Naive thymus-derived CD8-positive, alpha-beta T cell (primary cell): ENCODE results near the gene ENTHD1. TPM values are rescaled to one million over a fixed set of nuclear protein-coding genes. Genes with fewer than 3 reads are reported as not detected.
"Not testable (repeated sequence)": the region's sequence is repeated elsewhere in the genome, so short reads cannot be mapped to it uniquely, and the experiment has no call there.

Experiments used
- ATAC-seq, 2 donors: fragments of 150-1000 bp; cut with Tn5 transposase in 1 of 2; sonication (Bioruptor Pico), chemical (Tn5 transposase) in 1 of 2; 1 replicate in 1 of 2; 2 replicates in 1 of 2; pipeline ENCODE4 v1.10.0; 2021; ENCODE audit warnings: mild to moderate bottlenecking in 2 of 2, moderate library complexity in 2 of 2
- POLR2A ChIA-PET: fragments of 350-600 bp; sonication (Branson Sonifier 250); formaldehyde crosslinking; loops from one replicate; lab custom pipeline; 2021; ENCODE audit warnings: antibody characterized with exemption; lab: Charles Lee
- DNase-seq, 10 donors: peaks; one replicate each; pipeline versions ENCODE4 v3.0.0 to v3.0.0-alpha.2; 2020 to 2022
- H3K27ac Mint-ChIP-seq, 10 donors: one replicate each; pipeline ENCODE4 v1.8.0; 2020 to 2022; ENCODE audit warnings: mild to moderate bottlenecking in 10 of 10, mixed read lengths in 10 of 10, moderate library complexity in 4 of 10, inconsistent platforms in 1 of 10
- H3K27me3 Mint-ChIP-seq, 5 donors: one replicate each; pipeline ENCODE4 v1.8.0; 2021 to 2022; ENCODE audit warnings: mixed read lengths in 5 of 5
- H3K36me3 Mint-ChIP-seq, 3 donors: one replicate each; pipeline ENCODE4 v1.8.0; 2020 to 2022; ENCODE audit warnings: mixed read lengths in 3 of 3, mild to moderate bottlenecking in 2 of 3, inconsistent platforms in 1 of 3
- H3K4me1 Mint-ChIP-seq, 4 donors: one replicate each; pipeline ENCODE4 v1.8.0; 2021 to 2022; ENCODE audit warnings: mixed read lengths in 4 of 4
- H3K4me3 Mint-ChIP-seq, 10 donors: one replicate each; pipeline ENCODE4 v1.8.0; 2020 to 2022; ENCODE audit warnings: mild to moderate bottlenecking in 10 of 10, mixed read lengths in 10 of 10, moderate library complexity in 6 of 10, inconsistent platforms in 1 of 10
- H3K9me3 Mint-ChIP-seq, 9 donors: one replicate each; pipeline ENCODE4 v1.8.0; 2020 to 2022; ENCODE audit warnings: mixed read lengths in 9 of 9, mild to moderate bottlenecking in 3 of 9, inconsistent platforms in 1 of 9, moderate library complexity in 1 of 9
- polyA plus RNA-seq, 3 donors: library from polyadenylated mRNA; unstranded; fragments of 300-500 nt; fragmentation: Illumina TruSeq; gene quantifications; one replicate each; pipeline ENCODE4 v1.2.3, GENCODE V29; 2021
- total RNA-seq, 8 experiments: library from RNA in 2 of 8; stranded (reverse) in 2 of 8; gene quantifications; one replicate each; pipeline ENCODE4 v1.2.3 and lab custom pipeline; 2021 to 2026

ENTHD1 gene
- total and polyA plus RNA-seq, 5 experiments from 2014 or later, result 0.20 to 0.41 (median 0.36) TPM

GRCh38 chr22:39735776-39736175 is 157.8 kb downstream of the ENTHD1 start:
- POLR2A ChIA-PET, result interaction anchor here (0.6 kb wide), 1 partner anchor 1000 kb away, joined by 5 read pairs; no protein-coding TSS in a partner anchor
- Mint-ChIP-seq H3K4me1 (no peaks in the 10 kb centered on the region), H3K9me3 (peaks cover 0 to 6% (median 2%) of the 10 kb centered on the region in 9 donors), H3K4me3 (no peak overlapping the region), H3K27ac (no peak overlapping the region), H3K27me3 (peaks cover 0 to 26% (median 7%) of the 10 kb centered on the region in 5 donors), H3K36me3 (peaks cover 0 to 5% (median 1%) of the 10 kb centered on the region in 3 donors)
- ATAC-seq (no peak), DNase-seq (no peak)

DNA sequence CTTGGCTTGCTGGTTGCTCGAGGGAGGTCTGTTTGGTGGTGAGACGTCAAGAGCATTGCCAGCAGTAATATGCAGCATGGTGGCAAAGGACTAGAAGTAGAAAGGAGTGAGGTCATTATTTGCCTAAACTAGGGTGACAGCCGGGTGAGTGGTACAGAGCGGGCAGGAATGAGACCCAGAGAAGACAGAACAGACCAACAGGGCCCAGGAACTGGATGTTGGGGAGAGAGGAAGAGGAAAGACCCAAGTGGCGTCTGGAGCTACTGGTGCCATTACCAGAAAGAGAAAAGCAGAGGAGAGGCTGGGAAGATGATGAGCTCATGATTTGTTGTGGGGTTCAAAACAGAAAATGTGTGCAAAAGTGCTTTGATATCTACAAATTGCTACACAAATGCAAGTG is 158.7 kb downstream of the ENTHD1 start:
- POLR2A ChIA-PET, result no interaction called here
- Mint-ChIP-seq H3K27ac (no peak overlapping the region), H3K4me3 (no peak overlapping the region), H3K36me3 (peaks cover 0 to 5% (median 1%) of the 10 kb centered on the region in 3 donors), H3K27me3 (peaks cover 0 to 26% (median 7%) of the 10 kb centered on the region in 5 donors), H3K4me1 (no peaks in the 10 kb centered on the region), H3K9me3 (peaks cover 0 to 6% (median 2%) of the 10 kb centered on the region in 9 donors)
- no peak for ATAC-seq
- no peak for DNase-seq

- H3K9me3 Mint-ChIP-seq, POLR2A ChIA-PET, H3K27ac Mint-ChIP-seq, ATAC-seq, H3K36me3 Mint-ChIP-seq, H3K4me3 Mint-ChIP-seq, DNase-seq, H3K4me1 Mint-ChIP-seq: not testable (repeated sequence)
- H3K27me3 Mint-ChIP-seq, result peaks cover 0 to 26% (median 7%) of the 10 kb centered on the region in 5 donors
Observed at GRCh38 chr22:39734046-39734445, 159.5 kb downstream of the ENTHD1 start.

GRCh38 chr22:39733191-39733590 is 160.4 kb downstream of the ENTHD1 start:
- Mint-ChIP-seq H3K36me3 (no peaks in the 10 kb centered on the region), H3K4me3 (no peak overlapping the region), H3K27ac (no peak overlapping the region), H3K27me3 (peaks cover 0 to 24% (median 10%) of the 10 kb centered on the region in 5 donors), H3K4me1 (no peaks in the 10 kb centered on the region), H3K9me3 (no peaks in the 10 kb centered on the region)
- POLR2A ChIA-PET, result no interaction called here
- ATAC-seq (no peak), DNase-seq (no peak)

DNA sequence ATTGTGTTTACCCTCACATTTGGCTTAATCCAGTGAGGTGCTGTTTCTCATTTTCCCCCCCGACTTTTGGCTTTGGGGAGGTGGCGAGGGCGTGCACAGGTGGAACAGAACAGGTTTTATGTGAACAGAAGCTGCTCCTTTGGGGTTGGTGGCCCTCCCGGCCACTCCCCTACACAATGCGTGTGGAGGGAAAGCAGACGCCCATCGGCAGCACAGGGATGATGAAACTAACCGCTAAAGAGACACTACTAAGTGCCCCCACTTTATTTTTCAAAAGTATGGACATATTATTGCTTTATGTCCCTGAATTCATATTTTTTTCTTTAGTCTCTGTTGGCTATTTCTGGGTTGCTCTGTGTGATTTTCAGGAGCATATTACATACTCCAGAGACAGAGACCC is 160.9 kb downstream of the ENTHD1 start:
- H3K27ac Mint-ChIP-seq, result no peak overlapping the region

GRCh38 chr22:39731881-39732555 is 161.5 kb downstream of the ENTHD1 start:
- Mint-ChIP-seq H3K36me3 (no peaks in the 10 kb centered on the region), H3K4me3 (no peak overlapping the region), H3K27me3 (peaks cover 0 to 22% (median 9%) of the 10 kb centered on the region in 5 donors), H3K27ac (no peak overlapping the region), H3K9me3 (no peaks in the 10 kb centered on the region), H3K4me1 (no peaks in the 10 kb centered on the region)
- POLR2A ChIA-PET, result no interaction called here
- ATAC-seq (no peak), DNase-seq (peak in 1 of 10 donors; percentile 16)

More for the DNA sequence above, 160.9 kb downstream of the ENTHD1 start:
- POLR2A ChIA-PET, result no interaction called here
- H3K4me1 Mint-ChIP-seq, result no peaks in the 10 kb centered on the region
- no peak overlapping the region for H3K4me3 Mint-ChIP-seq
- DNase-seq, result no peak
- ATAC-seq, result no peak
- H3K36me3 Mint-ChIP-seq, result no peaks in the 10 kb centered on the region
- H3K27me3 Mint-ChIP-seq, result peaks cover 0 to 18% (median 10%) of the 10 kb centered on the region in 5 donors
- H3K9me3 Mint-ChIP-seq, result no peaks in the 10 kb centered on the region

- no peak for ATAC-seq
- POLR2A ChIA-PET, result no interaction called here
Observed at GRCh38 chr22:39731481-39731880, 162.1 kb downstream of the ENTHD1 start.

GRCh38 chr22:39729141-39729934 is 164.2 kb downstream of the ENTHD1 start:
- DNase-seq (peak in 2 of 10 donors; percentile 11 to 27), ATAC-seq (no peak)
- Mint-ChIP-seq H3K27me3 (peaks cover 0 to 19% (median 0%) of the 10 kb centered on the region in 5 donors), H3K36me3 (no peaks in the 10 kb centered on the region), H3K27ac (no peak overlapping the region), H3K4me3 (no peak overlapping the region), H3K9me3 (no peaks in the 10 kb centered on the region), H3K4me1 (peaks cover 0 to 1% (median 0%) of the 10 kb centered on the region in 4 donors)
- POLR2A ChIA-PET, result interaction anchor here (0.6 kb wide), 1 partner anchor 155 kb away, joined by 3 read pairs; no protein-coding TSS in a partner anchor

More at GRCh38 chr22:39731481-39731880, 162.1 kb downstream of the ENTHD1 start:
- Mint-ChIP-seq H3K27me3 (peaks cover 0 to 27% (median 9%) of the 10 kb centered on the region in 5 donors), H3K27ac (no peak overlapping the region), H3K4me1 (peaks cover 0 to under 1% (median 0%) of the 10 kb centered on the region in 4 donors), H3K9me3 (no peaks in the 10 kb centered on the region), H3K4me3 (no peak overlapping the region), H3K36me3 (no peaks in the 10 kb centered on the region)
- peak in 1 of 10 donors; percentile 5 for DNase-seq

GRCh38 chr22:39728236-39728860 is 165.2 kb downstream of the ENTHD1 start:
- peaks cover 0 to 1% (median 0%) of the 10 kb centered on the region in 4 donors for H3K4me1 Mint-ChIP-seq

GRCh38 chr22:39727541-39727940 is 166.0 kb downstream of the ENTHD1 start:
- no peaks in the 10 kb centered on the region for H3K9me3 Mint-ChIP-seq
- H3K27ac Mint-ChIP-seq, result no peak overlapping the region
- no peak overlapping the region for H3K4me3 Mint-ChIP-seq
- H3K4me1 Mint-ChIP-seq, result peaks cover 0 to 2% (median under 1%) of the 10 kb centered on the region in 4 donors
- POLR2A ChIA-PET, result interaction anchor here (0.6 kb wide), 1 partner anchor 259 kb away, joined by 3 read pairs; no protein-coding TSS in a partner anchor
- ATAC-seq (no peak), DNase-seq (peak in 2 of 10 donors; percentile 8 to 36)
- no peaks in the 10 kb centered on the region for H3K36me3 Mint-ChIP-seq
- H3K27me3 Mint-ChIP-seq, result peaks cover 0 to 18% (median 0%) of the 10 kb centered on the region in 5 donors

More at GRCh38 chr22:39728236-39728860, 165.2 kb downstream of the ENTHD1 start:
- peak in 2 of 10 donors; percentile 12 to 57 for DNase-seq
- Mint-ChIP-seq H3K27me3 (peaks cover 0 to 18% (median 0%) of the 10 kb centered on the region in 5 donors), H3K4me3 (no peak overlapping the region), H3K36me3 (no peaks in the 10 kb centered on the region), H3K9me3 (no peaks in the 10 kb centered on the region), H3K27ac (no peak overlapping the region)
- POLR2A ChIA-PET, result no interaction called here
- no peak for ATAC-seq

- H3K4me3 Mint-ChIP-seq, result no peak overlapping the region
- H3K4me1 Mint-ChIP-seq, result peaks cover 0 to 4% (median under 1%) of the 10 kb centered on the region in 4 donors
- no peak overlapping the region for H3K27ac Mint-ChIP-seq
- ATAC-seq (no peak), DNase-seq (peak in 2 of 10 donors; percentile 10 to 45)
- POLR2A ChIA-PET, result interaction anchor here (0.6 kb wide), 1 partner anchor 23 kb away, joined by 4 read pairs; no protein-coding TSS in a partner anchor
- no peaks in the 10 kb centered on the region for H3K36me3 Mint-ChIP-seq
- H3K27me3 Mint-ChIP-seq, result peaks cover 0 to 18% (median 1%) of the 10 kb centered on the region in 5 donors
- H3K9me3 Mint-ChIP-seq, result no peaks in the 10 kb centered on the region
Observed at GRCh38 chr22:39725351-39726035, 168.1 kb downstream of the ENTHD1 start.

DNA sequence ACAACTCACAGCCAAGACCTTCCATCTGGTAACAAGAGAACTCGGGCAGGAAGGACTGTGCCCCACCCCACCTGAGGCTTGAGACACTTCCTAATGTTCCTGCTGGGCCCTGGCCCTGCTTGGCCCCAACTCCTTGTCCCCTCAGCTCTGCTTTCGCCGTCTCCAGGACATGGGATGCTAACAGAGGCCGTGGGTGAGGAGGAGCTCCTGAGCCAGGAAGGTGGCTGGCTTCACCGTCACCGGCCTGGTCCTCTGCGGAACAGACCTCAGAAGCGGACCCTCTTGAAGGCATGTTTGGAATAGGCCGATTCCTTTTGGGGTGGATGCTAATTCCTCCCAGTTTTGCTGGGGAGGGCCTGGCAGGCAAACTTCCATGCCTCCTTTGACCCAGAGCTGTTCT is 168.7 kb downstream of the ENTHD1 start:
- no peaks in the 10 kb centered on the region for H3K9me3 Mint-ChIP-seq
- DNase-seq (peak in 2 of 10 donors; percentile 7 to 10), ATAC-seq (no peak)
- peaks cover 0 to 4% (median under 1%) of the 10 kb centered on the region in 4 donors for H3K4me1 Mint-ChIP-seq
- no peak overlapping the region for H3K27ac Mint-ChIP-seq
- no peak overlapping the region for H3K4me3 Mint-ChIP-seq
- POLR2A ChIA-PET, result interaction anchor here (0.6 kb wide), 1 partner anchor 24 kb away, joined by 4 read pairs; no protein-coding TSS in a partner anchor
- peaks cover 0 to 18% (median 1%) of the 10 kb centered on the region in 5 donors for H3K27me3 Mint-ChIP-seq
- no peaks in the 10 kb centered on the region for H3K36me3 Mint-ChIP-seq
